Measurements from ENCODE around the gene PUSL1. TPM values are rescaled to one million over a fixed set of nuclear protein-coding genes. Genes with fewer than 3 reads are reported as not detected.

PUSL1 gene
- total RNA-seq, 1 donor from 2014 or later, result 21.5 TPM

DNA sequence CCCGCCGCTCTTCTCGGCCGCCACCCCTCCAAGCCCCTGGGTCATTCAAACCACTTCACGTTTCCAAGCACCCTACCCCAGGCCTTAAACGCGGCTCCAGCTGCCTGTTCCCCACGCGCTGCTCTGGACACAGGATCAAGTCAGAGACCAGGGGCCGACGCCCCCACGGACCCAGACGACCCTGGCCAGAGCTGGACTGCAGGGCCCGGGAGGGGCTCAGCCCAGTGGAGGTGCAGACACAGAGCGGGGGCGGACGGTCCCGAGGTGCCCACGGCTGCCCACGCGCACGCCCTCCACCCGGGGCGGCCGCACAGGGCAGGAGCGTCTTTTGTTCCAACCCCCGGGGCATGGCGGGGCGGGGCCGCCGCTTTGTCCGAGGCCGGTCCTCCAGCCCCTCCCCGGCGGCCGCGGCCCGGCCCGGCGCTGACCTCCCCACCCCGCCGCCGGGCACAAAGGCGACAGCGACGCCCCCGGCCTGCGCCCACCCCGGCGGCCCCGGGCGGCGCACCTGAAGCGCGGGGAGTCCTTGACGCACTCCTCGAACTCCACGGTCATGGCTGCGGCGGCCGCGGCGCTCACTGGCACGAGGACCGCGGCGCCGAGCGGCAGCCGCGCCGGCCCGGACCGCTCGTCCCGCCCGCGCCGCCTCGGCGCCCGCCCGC, 1.0 kb upstream of the PUSL1 start:
- peaks cover 35% of the 10 kb centered on the region for H3K4me1 Mint-ChIP-seq (ENCODE audit: unreplicated experiment)
- H3K36me3 Mint-ChIP-seq (ENCODE audit: unreplicated experiment), result peaks cover 2% of the 10 kb centered on the region
- H3K9me3 Mint-ChIP-seq (ENCODE audit: unreplicated experiment), result no peaks in the 10 kb centered on the region
- no peak overlapping the region for H3K27ac Mint-ChIP-seq (ENCODE audit: unreplicated experiment)
- no peak for DNase-seq (ENCODE audit: extremely low spot score, unreplicated experiment)
- peak overlapping the region; percentile 75 for H3K4me3 Mint-ChIP-seq (ENCODE audit: unreplicated experiment)
- TF ChIP-seq, protein P1, sequence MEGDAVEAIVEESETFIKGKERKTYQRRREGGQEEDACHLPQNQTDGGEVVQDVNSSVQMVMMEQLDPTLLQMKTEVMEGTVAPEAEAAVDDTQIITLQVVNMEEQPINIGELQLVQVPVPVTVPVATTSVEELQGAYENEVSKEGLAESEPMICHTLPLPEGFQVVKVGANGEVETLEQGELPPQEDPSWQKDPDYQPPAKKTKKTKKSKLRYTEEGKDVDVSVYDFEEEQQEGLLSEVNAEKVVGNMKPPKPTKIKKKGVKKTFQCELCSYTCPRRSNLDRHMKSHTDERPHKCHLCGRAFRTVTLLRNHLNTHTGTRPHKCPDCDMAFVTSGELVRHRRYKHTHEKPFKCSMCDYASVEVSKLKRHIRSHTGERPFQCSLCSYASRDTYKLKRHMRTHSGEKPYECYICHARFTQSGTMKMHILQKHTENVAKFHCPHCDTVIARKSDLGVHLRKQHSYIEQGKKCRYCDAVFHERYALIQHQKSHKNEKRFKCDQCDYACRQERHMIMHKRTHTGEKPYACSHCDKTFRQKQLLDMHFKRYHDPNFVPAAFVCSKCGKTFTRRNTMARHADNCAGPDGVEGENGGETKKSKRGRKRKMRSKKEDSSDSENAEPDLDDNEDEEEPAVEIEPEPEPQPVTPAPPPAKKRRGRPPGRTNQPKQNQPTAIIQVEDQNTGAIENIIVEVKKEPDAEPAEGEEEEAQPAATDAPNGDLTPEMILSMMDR (IDR thresholded peaks at IDR 0.05), result no peak
- H3K27me3 Mint-ChIP-seq (ENCODE audit: unreplicated experiment), result no peaks in the 10 kb centered on the region

- Mint-ChIP-seq H3K4me3 (ENCODE audit: unreplicated experiment) (peak overlapping the region; percentile 79), H3K9me3 (ENCODE audit: unreplicated experiment) (no peaks in the 10 kb centered on the region), H3K4me1 (ENCODE audit: unreplicated experiment) (peaks cover 31% of the 10 kb centered on the region), H3K27me3 (ENCODE audit: unreplicated experiment) (no peaks in the 10 kb centered on the region), H3K36me3 (ENCODE audit: unreplicated experiment) (peaks cover 8% of the 10 kb centered on the region), H3K27ac (ENCODE audit: unreplicated experiment) (peak overlapping the region; percentile 78)
- TF ChIP-seq, protein P1 (IDR thresholded peaks at IDR 0.05), result no peak
- no peak for DNase-seq (ENCODE audit: extremely low spot score, unreplicated experiment)
These were observed 406 bp downstream of the PUSL1 start for GRCh38 chr1:1308756-1309250.

DNA sequence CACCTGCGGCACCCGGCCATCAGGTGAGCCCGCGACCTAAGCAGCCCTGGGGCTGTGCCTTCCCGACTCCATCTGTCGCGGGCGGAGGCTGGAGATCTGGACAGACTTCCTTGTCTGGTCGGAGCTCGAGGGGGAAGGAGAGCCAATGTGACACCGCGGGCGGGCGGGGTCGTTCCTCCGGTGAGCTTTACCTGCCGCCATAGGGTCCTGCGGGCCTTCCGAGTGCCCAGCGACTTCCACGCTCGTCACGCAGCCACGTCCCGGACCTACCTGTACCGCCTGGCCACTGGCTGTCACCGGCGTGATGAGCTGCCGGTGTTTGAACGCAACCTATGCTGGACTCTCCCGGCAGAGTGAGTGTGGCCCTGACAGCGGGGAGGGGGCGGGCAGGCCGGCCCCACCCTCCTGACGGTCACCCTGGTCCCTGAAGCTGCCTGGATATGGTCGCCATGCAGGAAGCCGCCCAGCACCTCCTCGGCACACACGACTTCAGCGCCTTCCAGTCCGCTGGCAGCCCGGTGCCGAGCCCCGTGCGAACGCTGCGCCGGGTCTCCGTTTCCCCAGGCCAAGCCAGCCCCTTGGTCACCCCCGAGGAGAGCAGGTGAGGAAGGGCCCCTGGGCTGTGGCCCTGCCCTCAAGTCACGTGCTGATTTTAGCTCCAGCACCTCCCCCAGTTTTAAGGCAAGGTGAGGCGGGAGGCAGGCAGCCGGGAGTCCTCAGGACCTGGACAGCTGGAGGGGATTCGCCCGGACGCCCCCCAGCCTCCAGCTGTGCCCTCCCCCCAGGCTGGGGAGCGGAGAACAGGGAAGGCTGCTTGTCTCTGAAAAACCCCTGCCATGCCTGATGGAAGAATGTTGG, 1.1 kb downstream of the PUSL1 start:
- Mint-ChIP-seq H3K27me3 (ENCODE audit: unreplicated experiment) (no peaks in the 10 kb centered on the region), H3K4me1 (ENCODE audit: unreplicated experiment) (peaks cover 27% of the 10 kb centered on the region), H3K9me3 (ENCODE audit: unreplicated experiment) (no peaks in the 10 kb centered on the region), H3K4me3 (ENCODE audit: unreplicated experiment) (peak overlapping the region; percentile 71), H3K36me3 (ENCODE audit: unreplicated experiment) (peaks cover 9% of the 10 kb centered on the region), H3K27ac (ENCODE audit: unreplicated experiment) (peak overlapping the region; percentile 23)
- TF ChIP-seq, protein P1 (IDR thresholded peaks at IDR 0.05), result no peak
- no peak for DNase-seq (ENCODE audit: extremely low spot score, unreplicated experiment)

- Mint-ChIP-seq H3K36me3 (ENCODE audit: unreplicated experiment) (peaks cover 9% of the 10 kb centered on the region), H3K27ac (ENCODE audit: unreplicated experiment) (no peak overlapping the region), H3K4me3 (ENCODE audit: unreplicated experiment) (peak overlapping the region; percentile 71), H3K9me3 (ENCODE audit: unreplicated experiment) (no peaks in the 10 kb centered on the region), H3K4me1 (ENCODE audit: unreplicated experiment) (peaks cover 21% of the 10 kb centered on the region), H3K27me3 (ENCODE audit: unreplicated experiment) (no peaks in the 10 kb centered on the region)
- DNase-seq (ENCODE audit: extremely low spot score, unreplicated experiment), result no peak
- TF ChIP-seq, protein P1 (IDR thresholded peaks at IDR 0.05), result no peak
These were observed 1.6 kb downstream of the PUSL1 start for GRCh38 chr1:1310109-1310385.

DNA sequence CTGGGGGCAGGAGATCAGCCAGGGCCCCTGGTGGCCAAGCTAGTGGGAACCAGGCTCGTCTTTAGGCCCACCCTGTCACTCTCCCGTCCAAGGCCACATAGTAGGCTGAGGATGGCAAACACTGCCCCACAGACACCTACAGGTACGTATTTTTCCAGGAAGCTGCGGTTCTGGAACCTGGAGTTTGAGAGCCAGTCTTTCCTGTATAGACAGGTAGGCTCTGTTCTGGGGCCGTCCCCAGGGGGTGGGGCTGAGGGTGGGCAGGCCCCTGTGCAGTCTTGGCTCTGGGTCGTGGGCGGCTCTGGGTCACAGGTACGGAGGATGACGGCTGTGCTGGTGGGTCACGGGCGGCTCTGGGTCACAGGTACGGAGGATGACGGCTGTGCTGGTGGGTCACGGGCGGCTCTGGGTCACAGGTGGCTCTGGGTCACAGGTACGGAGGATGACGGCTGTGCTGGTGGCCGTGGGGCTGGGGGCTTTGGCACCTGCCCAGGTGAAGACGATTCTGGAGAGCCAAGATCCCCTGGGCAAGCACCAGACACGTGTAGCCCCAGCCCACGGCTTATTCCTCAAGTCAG, 2.2 kb downstream of the PUSL1 start:
- H3K27me3 Mint-ChIP-seq (ENCODE audit: unreplicated experiment), result no peaks in the 10 kb centered on the region
- DNase-seq (ENCODE audit: extremely low spot score, unreplicated experiment), result no peak
- H3K36me3 Mint-ChIP-seq (ENCODE audit: unreplicated experiment), result peaks cover 9% of the 10 kb centered on the region
- H3K9me3 Mint-ChIP-seq (ENCODE audit: unreplicated experiment), result no peaks in the 10 kb centered on the region
- no peak overlapping the region for H3K27ac Mint-ChIP-seq (ENCODE audit: unreplicated experiment)
- no peak overlapping the region for H3K4me3 Mint-ChIP-seq (ENCODE audit: unreplicated experiment)
- TF ChIP-seq, protein P1 (IDR thresholded peaks at IDR 0.05), result no peak
- peaks cover 17% of the 10 kb centered on the region for H3K4me1 Mint-ChIP-seq (ENCODE audit: unreplicated experiment)
